Activated CD4-positive, alpha-beta T cell treated with anti-CD3 and anti-CD28 coated beads for 36 hours (primary cell): Measurements from ENCODE around the gene GPRC5C. TPM values are rescaled to one million over a fixed set of nuclear protein-coding genes. Genes with fewer than 3 reads are reported as not detected.

ENCODE experiments used
- total RNA-seq, 2 experiments: library from RNA; stranded (reverse); gene quantifications; one replicate each; pipeline ENCODE4 v1.2.3, GENCODE V29; 2021

GPRC5C gene
- total RNA-seq, 2 experiments from 2014 or later = 0.97 to 1.3 TPM

Other genes starting within 250 kb of the GPRC5C start
- gene RPL38, start 228.4 kb upstream of the GPRC5C start, total RNA-seq = 1,000 to 10,000 TPM; 1,648 to 1,818 TPM
- 1 to 10 TPM; 2.7 to 3.4 TPM for gene TTYH2, start 218.5 kb upstream of the GPRC5C start, total RNA-seq
- under 1 TPM; 0.14 to 0.49 TPM for gene DNAI2, start 157.9 kb upstream of the GPRC5C start, total RNA-seq
- gene KIF19, start 105.9 kb upstream of the GPRC5C start, total RNA-seq = under 1 TPM in 1 of 2 experiments, not detected in 1; 0.11 TPM
- not detected for gene BTBD17, start 70.2 kb upstream of the GPRC5C start, total RNA-seq
- gene GPR142, start 64.6 kb upstream of the GPRC5C start, total RNA-seq = not detected
- gene CD300A, start 34.5 kb downstream of the GPRC5C start, total RNA-seq = 1 to 10 TPM; 4.9 to 5.8 TPM
- gene CD300LB, start 99.4 kb downstream of the GPRC5C start, total RNA-seq = not detected
- gene CD300C, start 114.0 kb downstream of the GPRC5C start, total RNA-seq = not detected
- not detected for gene CD300H, start 135.4 kb downstream of the GPRC5C start, total RNA-seq
- gene CD300LD, start 160.2 kb downstream of the GPRC5C start, total RNA-seq = under 1 TPM in 1 of 2 experiments, not detected in 1; 0.18 TPM
- gene CD300E, start 191.7 kb downstream of the GPRC5C start, total RNA-seq = not detected